Ovary (tissue), 9 donors: ENCODE results near the gene DBF4. TPM values are rescaled to one million over a fixed set of nuclear protein-coding genes. Genes with fewer than 3 reads are reported as not detected.
"Not testable (repeated sequence)": the region's sequence is repeated elsewhere in the genome, so short reads cannot be mapped to it uniquely, and the experiment has no call there.

Source experiments
- DNase-seq, 5 donors: peaks; one replicate each; pipeline ENCODE4 v3.0.0-alpha.2; 2019 to 2020
- H3K27ac ChIP-seq, 2 donors: fragments of 200-600 bp; one replicate each; pipeline versions ENCODE4 v1.5.1 to v1.8.0; 2019 to 2022
- H3K27me3 ChIP-seq: fragments of 200-600 bp; one replicate; pipeline ENCODE4 v1.8.0; 2022
- H3K36me3 ChIP-seq: fragments of 200-600 bp; sonication (generic); one replicate; pipeline ENCODE4 v1.5.1; 2019
- H3K4me1 ChIP-seq: one replicate; pipeline ENCODE4 v1.8.1; 2013; ENCODE audit warnings: mild to moderate bottlenecking, moderate library complexity; ENCODE audit not compliant: insufficient read depth
- H3K4me3 ChIP-seq: fragments of 200-600 bp; sonication (generic); one replicate; pipeline ENCODE4 v1.5.1; 2017
- H3K9me3 ChIP-seq, 2 donors: fragments of 200-600 bp in 1 of 2; sonication (generic) in 1 of 2; one replicate each; pipeline versions ENCODE4 v1.5.1 to v1.8.1; 2013 to 2019; ENCODE audit warnings: mild to moderate bottlenecking in 1 of 2, moderate library complexity in 1 of 2
- EP300 ChIP-seq: sonication (generic); formaldehyde crosslinking; IDR thresholded peaks from one replicate; pipeline ENCODE4 v1.6.1; 2017; ENCODE audit warnings: antibody characterized with exemption
- POLR2A ChIP-seq: fragments of 450-650 bp; IDR thresholded peaks from one replicate; pipeline ENCODE4 v1.6.1; 2017; ENCODE audit warnings: antibody characterized with exemption, mild to moderate bottlenecking, moderate library complexity
- WGBS, 3 donors: extraction: QIAGEN DNeasy Blood & Tissue Kit in 1 of 3; methylation state at CpG; one replicate each; pipeline versions ENCODE4 v1.1.5 to v1.1.7; 2013 to 2017; 5-methylcytosine and 5-hydroxymethylcytosine counted together
- intact Hi-C, 4 donors: fragments of 100-400 bp; cut with DNase I; formaldehyde crosslinking; loops; one replicate each; pipeline versions ENCODE4 v1.11.0 to v1.15.1; 2022 to 2023
- polyA plus RNA-seq, 2 donors: library from polyadenylated mRNA; stranded (reverse); fragments of 200-250 nt in 1 of 2; fragments of 350-450 nt in 1 of 2; fragmentation: Illumina TruSeq in 1 of 2; extraction: RNeasy Lipid Tissue Mini Kit (QIAGEN cat#74804) in 1 of 2; gene quantifications; one replicate each; pipeline ENCODE4 v1.2.3, GENCODE V29; 2013 to 2014
- total RNA-seq, 7 donors: library from RNA; depleted of rRNA in 2 of 7; stranded (reverse); fragments of >200 nt in 2 of 7; fragmentation: NEBNext Ultra II Directional in 3 of 7; extraction: Animal tissue kit (Norgen Biotek cat#: 25700) in 3 of 7; gene quantifications; one replicate each; pipeline versions ENCODE4 v1.1.0 to v1.2.4, GENCODE V29; 2016 to 2023
- TF ChIP-seq, protein P1 (sequence below), 3 donors: fragments of 450-650 bp in 2 of 3; fragments of 200-600 bp in 1 of 3; IDR thresholded peaks; one replicate each; pipeline versions ENCODE4 v1.5.1 to v1.8.0; 2016 to 2022; ENCODE audit warnings: antibody characterized with exemption in 3 of 3, mild to moderate bottlenecking in 1 of 3
- donor health status: DM: no; HTN: no; CAD: no; lungs with moderate emphysema.
- donor health status: DM: no; HTN: no; CAD: no.
- donor health status: Bipolar disorder and iron deficiency.
- donor health status: DM: yes; HTN: yes; CAD: no.
- donor health status: DM: no; HTN: no; CAD: no.
- donor health status: DM: yes; HTN: yes; CAD: no.

Gene DBF4
- total and polyA plus RNA-seq, 9 donors = 5.4 to 18.3 (median 12.0) TPM

DNA sequence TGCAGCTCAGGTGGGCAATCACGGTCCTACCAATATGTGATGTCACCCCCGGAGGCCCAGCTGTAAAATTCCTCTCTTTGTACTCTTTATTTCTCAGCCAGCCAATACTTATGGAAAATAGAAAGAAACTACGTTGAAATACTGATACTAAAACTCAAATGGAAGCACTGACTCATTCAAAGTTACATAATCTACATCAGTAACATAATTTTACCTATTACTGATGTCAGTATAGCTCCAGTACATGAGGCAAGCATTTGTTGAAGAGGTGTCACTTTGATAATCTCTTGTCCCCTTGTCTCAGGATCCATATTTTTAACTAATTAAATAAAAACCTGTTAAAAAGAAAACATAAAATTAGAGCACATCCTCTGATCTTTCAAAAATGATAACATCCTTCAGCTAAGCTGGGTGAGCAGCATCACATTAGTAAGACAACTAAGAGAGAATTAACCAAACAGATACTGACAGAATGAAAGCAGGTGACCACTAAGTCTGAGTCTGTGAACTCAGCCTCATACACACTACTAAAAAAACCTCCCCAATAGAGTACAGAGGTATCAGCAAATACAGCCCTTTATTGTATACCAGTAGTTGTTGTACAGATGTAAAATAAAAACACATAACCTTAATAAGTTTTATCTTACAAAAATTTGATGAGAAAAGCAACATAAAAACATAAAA lies 17.7 kb upstream of the DBF4 start:
- no peak overlapping the region for H3K27ac ChIP-seq
- intact Hi-C loops = no loop called here
- H3K4me1 ChIP-seq = no peaks in the 10 kb centered on the region
- TF ChIP-seq, protein P1, sequence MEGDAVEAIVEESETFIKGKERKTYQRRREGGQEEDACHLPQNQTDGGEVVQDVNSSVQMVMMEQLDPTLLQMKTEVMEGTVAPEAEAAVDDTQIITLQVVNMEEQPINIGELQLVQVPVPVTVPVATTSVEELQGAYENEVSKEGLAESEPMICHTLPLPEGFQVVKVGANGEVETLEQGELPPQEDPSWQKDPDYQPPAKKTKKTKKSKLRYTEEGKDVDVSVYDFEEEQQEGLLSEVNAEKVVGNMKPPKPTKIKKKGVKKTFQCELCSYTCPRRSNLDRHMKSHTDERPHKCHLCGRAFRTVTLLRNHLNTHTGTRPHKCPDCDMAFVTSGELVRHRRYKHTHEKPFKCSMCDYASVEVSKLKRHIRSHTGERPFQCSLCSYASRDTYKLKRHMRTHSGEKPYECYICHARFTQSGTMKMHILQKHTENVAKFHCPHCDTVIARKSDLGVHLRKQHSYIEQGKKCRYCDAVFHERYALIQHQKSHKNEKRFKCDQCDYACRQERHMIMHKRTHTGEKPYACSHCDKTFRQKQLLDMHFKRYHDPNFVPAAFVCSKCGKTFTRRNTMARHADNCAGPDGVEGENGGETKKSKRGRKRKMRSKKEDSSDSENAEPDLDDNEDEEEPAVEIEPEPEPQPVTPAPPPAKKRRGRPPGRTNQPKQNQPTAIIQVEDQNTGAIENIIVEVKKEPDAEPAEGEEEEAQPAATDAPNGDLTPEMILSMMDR (IDR thresholded peaks at IDR 0.05) = no peak
- TF ChIP-seq EP300 = no peak
- no peak for TF ChIP-seq POLR2A
- no peak overlapping the region for H3K4me3 ChIP-seq
- no peaks in the 10 kb centered on the region for H3K27me3 ChIP-seq
- no peaks in the 10 kb centered on the region for H3K9me3 ChIP-seq
- WGBS, 3 donors = 94 to 97% (median 95%) methylated on average over 3 of the region's 3 CpGs
- no peak for DNase-seq
- H3K36me3 ChIP-seq = no peaks in the 10 kb centered on the region

DNA sequence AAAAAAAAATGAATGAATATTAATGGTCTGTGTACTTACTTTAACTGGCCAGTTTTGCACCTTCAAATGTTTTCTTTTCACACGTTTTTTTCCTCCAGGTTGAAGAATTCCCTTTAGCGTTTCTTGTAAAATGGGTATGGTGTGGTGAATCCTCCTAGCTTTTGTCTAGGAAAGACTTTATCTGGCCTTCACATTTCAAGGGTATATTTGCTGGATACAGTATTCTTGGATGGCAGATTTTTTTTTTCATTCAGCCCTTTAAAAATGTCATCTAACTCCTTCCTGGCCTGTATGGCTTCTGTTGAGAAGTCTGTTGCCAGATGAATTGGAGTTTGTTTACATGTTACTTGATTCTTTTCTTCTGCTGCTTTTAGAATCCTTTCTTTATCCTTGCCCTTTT lies 10.2 kb upstream of the DBF4 start:
- no peak overlapping the region for H3K27ac ChIP-seq
- TF ChIP-seq POLR2A = no peak
- TF ChIP-seq, protein P1 (IDR thresholded peaks at IDR 0.05) = no peak
- no peak for TF ChIP-seq EP300
- no peaks in the 10 kb centered on the region for H3K27me3 ChIP-seq
- H3K36me3 ChIP-seq = no peaks in the 10 kb centered on the region
- no peak overlapping the region for H3K4me3 ChIP-seq
- peaks cover 0 to 23% of the 10 kb centered on the region in 2 donors for H3K9me3 ChIP-seq
- intact Hi-C loops = no loop called here
- no peaks in the 10 kb centered on the region for H3K4me1 ChIP-seq
- DNase-seq = no peak
- WGBS, 3 donors = 95 to 96% (median 96%) methylated on average over 2 of the region's 2 CpGs

DNA sequence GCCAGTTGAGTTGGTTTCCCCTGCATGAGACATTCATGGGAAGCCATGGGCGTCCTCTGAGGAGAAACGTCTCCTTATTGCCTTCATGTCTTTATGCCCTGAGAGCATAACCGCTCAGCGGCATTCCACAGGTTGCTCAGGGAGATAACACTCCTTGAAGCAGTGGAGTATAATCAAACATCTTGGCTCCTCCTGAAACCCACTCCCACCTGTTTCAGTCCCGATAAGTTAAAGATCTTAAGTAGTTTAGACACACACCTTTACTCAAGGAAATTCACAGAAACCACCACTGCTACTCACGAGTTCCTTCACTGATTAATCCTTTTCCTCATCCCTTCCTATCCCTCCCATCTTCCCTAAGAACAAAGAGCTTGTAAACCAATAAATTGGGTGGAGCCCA lies 9.8 kb upstream of the DBF4 start:
- intact Hi-C loops, H3K36me3 ChIP-seq, DNase-seq, H3K27me3 ChIP-seq, H3K4me3 ChIP-seq, H3K27ac ChIP-seq, H3K4me1 ChIP-seq: not testable (repeated sequence)
- H3K9me3 ChIP-seq = peaks cover 0 to 23% of the 10 kb centered on the region in 2 donors
- 95 to 99% (median 97%) methylated on average over 6 of the region's 6 CpGs for WGBS, 3 donors

DNA sequence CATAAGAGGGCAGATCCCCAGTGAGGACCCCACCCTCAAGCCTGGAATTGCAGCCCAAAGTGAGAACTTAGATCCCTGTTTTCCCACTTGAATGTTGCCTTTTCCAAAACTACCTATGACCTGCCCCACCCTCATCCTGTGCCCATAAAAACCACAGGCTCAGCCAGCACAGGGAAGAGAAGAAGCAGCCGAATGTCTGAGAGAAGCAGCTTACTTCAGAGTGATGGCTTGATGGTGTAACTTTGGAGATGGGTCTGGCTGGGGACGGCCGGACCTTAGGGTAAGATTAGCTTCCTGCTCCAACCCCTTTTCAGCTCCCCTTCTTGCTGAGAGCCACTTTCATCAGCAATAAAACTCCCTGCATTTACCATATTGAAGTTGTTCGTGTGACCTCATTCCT lies 5.8 kb upstream of the DBF4 start:
- TF ChIP-seq POLR2A = no peak
- TF ChIP-seq, protein P1 (IDR thresholded peaks at IDR 0.05) = no peak
- no peak for TF ChIP-seq EP300
- intact Hi-C loops = no loop called here
- no peaks in the 10 kb centered on the region for H3K27me3 ChIP-seq
- no peak for DNase-seq
- no peaks in the 10 kb centered on the region for H3K36me3 ChIP-seq
- H3K4me1 ChIP-seq = no peaks in the 10 kb centered on the region
- 97 to 99% (median 98%) methylated on average over 4 of the region's 4 CpGs for WGBS, 3 donors
- no peak overlapping the region for H3K4me3 ChIP-seq
- H3K27ac ChIP-seq = no peak overlapping the region
- H3K9me3 ChIP-seq = peaks cover 0 to 23% of the 10 kb centered on the region in 2 donors

DNA sequence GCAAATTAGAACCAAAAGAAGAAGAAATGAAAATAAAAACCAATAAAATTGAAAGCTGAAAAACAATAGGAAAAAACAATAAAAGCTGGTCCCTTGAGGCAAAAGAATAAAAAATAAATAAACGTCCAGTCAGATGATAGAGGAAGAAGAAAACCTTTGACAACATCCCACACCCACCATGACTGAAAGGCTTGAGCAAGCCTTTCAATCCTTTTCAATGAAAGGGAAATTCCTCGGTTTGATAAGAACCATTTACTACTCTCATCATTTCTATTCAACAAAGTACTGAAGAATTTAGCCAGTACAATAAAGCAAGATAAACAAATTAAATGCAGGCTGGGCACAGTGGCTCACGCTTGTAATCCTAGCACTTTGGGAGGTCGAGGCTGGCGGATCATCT lies 3.9 kb upstream of the DBF4 start:
- intact Hi-C loops = no loop called here
- Histone ChIP-seq H3K9me3 (peaks cover 0 to 9% of the 10 kb centered on the region in 2 donors), H3K27ac (no peak overlapping the region), H3K36me3 (no peaks in the 10 kb centered on the region), H3K4me1 (no peaks in the 10 kb centered on the region), H3K27me3 (no peaks in the 10 kb centered on the region), H3K4me3 (no peak overlapping the region)
- no peak for DNase-seq
- 92 to 95% (median 93%) methylated on average over 5 of the region's 5 CpGs for WGBS, 3 donors
- TF ChIP-seq, protein P1 (IDR thresholded peaks at IDR 0.05) = no peak
- TF ChIP-seq EP300 (no peak), POLR2A (no peak)

DNA sequence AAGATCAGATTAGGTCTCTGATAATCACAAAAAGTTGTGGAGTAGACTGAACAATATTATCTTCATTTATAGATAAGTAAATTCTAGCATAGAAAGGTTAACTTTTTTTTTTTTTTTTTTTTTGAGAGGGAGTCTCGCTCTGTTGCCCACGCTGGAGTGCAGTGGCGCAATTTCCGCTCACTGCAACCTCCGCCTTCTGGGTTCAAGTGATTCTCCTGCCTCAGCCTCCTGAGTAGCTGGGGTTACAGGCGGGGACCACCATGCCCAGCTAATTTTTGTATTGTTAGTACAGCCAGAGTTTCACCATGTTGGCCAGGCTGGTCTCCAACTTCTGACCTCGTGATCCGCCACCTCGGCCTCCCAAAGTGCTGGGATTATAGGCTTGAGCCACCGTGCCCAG lies 3.0 kb upstream of the DBF4 start:
- DNase-seq, H3K27ac ChIP-seq, intact Hi-C loops, H3K4me1 ChIP-seq, H3K9me3 ChIP-seq, H3K36me3 ChIP-seq, H3K4me3 ChIP-seq, H3K27me3 ChIP-seq: not testable (repeated sequence)
- WGBS, 3 donors = 96 to 99% (median 97%) methylated on average over 10 of the region's 10 CpGs
